Posterior vena cava (tissue), 2 donors: ENCODE results near the gene CDPF1. TPM values are rescaled to one million over a fixed set of nuclear protein-coding genes. Genes with fewer than 3 reads are reported as not detected.
"Not testable (repeated sequence)": the region's sequence is repeated elsewhere in the genome, so short reads cannot be mapped to it uniquely, and the experiment has no call there.

Experiments used
- DNase-seq: peaks from one replicate; pipeline ENCODE4 v3.0.0-alpha.2; 2020; ENCODE audit warnings: low spot score
- intact Hi-C, 2 donors: fragments of 100-400 bp; cut with DNase I; formaldehyde crosslinking; loops; one replicate each; pipeline versions ENCODE4 v1.14.1 to v1.14.2; 2022 to 2023
- total RNA-seq, 2 donors: library from RNA; stranded (reverse); fragmentation: NEBNext Ultra II Directional; extraction: Animal tissue kit (Norgen Biotek cat#: 25700); gene quantifications; one replicate each; pipeline ENCODE4 v1.2.1, GENCODE V29; 2021
- donor health status: DM: yes; HTN: yes; CAD: no.
- donor health status: DM: yes; HTN: yes; CAD: no.

CDPF1 gene
- total RNA-seq, 2 donors from 2014 or later: 3.9 to 4.4 TPM

- no peak for DNase-seq
- intact Hi-C loops: no loop called here
Measured at GRCh38 chr22:46201059-46201757, 48.9 kb downstream of the CDPF1 start.

- DNase-seq, intact Hi-C loops: not testable (repeated sequence)
Measured at GRCh38 chr22:46198806-46199205, 51.3 kb downstream of the CDPF1 start.

- DNase-seq: no peak
- intact Hi-C loops: no loop called here
Measured at GRCh38 chr22:46198274-46198673, 51.8 kb downstream of the CDPF1 start.

- no peak for DNase-seq
- intact Hi-C loops: no loop called here
Measured at GRCh38 chr22:46196278-46196677, 53.8 kb downstream of the CDPF1 start.

- no peak for DNase-seq
- intact Hi-C loops: no loop called here
Measured at GRCh38 chr22:46195487-46196165, 54.5 kb downstream of the CDPF1 start.

Other genes with a start within 250 kb of the CDPF1 start
- 10 to 100 TPM; 22.8 to 27.7 TPM for gene PPARA, start 99.8 kb downstream of the CDPF1 start, total RNA-seq
- under 1 TPM; 0.05 to 0.09 TPM for gene PKDREJ, start 13.1 kb upstream of the CDPF1 start, total RNA-seq
- 10 to 100 TPM; 15.4 to 23.8 TPM for gene TTC38, start 17.7 kb upstream of the CDPF1 start, total RNA-seq
- gene GTSE1, start 46.6 kb upstream of the CDPF1 start, total RNA-seq: under 1 TPM; 0.19 to 0.48 TPM
- 10 to 100 TPM; 21.2 to 27.2 TPM for gene TRMU, start 85.4 kb upstream of the CDPF1 start, total RNA-seq